Activated naive CD4-positive, alpha-beta T cell (primary cell): ENCODE data around the gene TBC1D10A.

Experiments used
- DNase-seq, 4 experiments: peaks; one replicate each; lab custom pipeline; 2025; lab: John Stamatoyannopoulos, UW

TBC1D10A gene

GRCh38 chr22:30245985-30246813, 80.5 kb downstream of the TBC1D10A start, which contains the start of gene LIF:
TSS of gene LIF (minus strand) at chr22:30246759. CDS start at chr22:30246695, 64 bp downstream.
- peak in 2 of 4 experiments; percentile 30 to 41 for DNase-seq

DNA sequence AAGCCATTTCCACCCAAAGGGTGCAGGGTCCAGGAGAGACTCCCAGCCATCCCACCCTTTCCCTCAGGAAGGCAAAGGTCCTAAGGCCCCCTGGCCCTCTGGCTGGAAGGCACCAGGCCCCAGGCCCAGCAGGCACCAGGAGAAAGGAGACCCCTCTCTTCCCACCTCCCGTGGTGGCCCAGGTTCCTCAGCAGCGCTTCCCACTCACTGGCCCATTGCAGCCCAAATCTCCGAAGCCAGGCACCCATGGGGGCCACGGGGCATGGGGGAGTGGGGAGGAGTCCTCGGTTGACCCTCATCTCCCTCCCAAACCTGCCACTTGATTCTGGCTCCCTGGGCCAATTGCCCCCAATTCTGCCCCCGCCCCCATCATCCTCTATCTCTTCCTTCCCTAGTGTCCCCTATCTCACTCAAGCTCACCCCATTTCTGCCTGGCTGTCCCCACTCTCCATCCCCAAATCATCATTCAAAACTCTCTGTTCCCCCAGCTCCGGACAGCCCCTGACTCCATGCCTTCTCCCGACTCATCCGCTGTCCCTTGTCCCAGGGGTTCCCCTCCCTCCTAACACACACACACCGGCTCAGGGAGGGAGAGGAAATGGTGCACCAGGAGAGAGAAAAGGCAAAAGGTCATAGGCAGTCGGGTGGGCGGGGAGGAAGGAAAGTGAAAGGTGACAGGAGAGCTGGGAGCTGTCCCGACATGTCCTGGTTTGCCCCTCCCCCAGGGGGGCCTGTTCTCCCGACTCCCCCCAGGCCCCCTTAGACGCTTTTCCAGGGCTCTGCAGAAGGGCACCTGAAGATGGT, 81.4 kb downstream of the TBC1D10A start:
- no peak for DNase-seq

GRCh38 chr22:30244641-30245040, 82.1 kb downstream of the TBC1D10A start:
- DNase-seq, result no peak

DNA sequence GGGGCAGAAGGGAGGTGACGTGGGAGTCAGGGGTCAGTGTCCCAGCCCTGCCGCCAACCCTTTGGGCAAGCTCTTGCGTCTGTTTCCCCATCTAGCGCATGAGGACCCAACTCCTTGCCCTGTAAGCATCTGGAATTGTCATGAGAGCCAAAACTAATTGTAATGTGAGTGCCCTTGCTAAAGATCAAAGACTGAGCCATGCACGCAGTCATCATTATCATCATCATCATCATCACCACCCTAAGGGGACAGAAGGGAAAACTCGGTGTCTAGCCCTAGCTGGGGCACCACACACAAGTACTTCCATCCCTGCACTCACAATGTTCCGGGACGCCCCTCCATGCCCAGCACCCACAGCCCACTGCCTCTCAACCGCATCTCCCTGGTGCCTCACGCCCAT, 82.7 kb downstream of the TBC1D10A start:
- DNase-seq, result no peak

DNA sequence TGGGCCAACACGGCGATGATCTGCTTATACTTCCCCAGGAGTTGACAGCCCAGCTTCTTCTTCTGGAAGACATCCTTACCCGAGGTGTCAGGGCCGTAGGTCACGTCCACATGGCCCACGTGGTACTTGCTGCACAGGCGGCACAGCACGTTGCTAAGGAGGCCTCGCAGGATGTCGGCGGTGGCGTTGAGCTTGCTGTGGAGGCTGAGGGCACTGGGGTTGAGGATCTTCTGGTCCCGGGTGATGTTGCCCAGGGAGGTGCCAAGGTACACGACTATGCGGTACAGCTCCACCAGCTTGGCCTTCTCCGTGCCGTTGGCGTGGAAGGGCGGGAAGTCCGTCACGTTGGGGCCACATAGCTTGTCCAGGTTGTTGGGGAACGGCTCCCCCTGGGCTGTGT, 83.1 kb downstream of the TBC1D10A start:
- no peak for DNase-seq
